Stimulated activated naive CD8-positive, alpha-beta T cell treated with anti-CD3 and anti-CD28 coated beads, Interleukin-15, amount 100 ng/mL, for 72 hours (primary cell): ENCODE measurements around the gene LYPD4.

ENCODE experiments used
- ATAC-seq: fragments of 150-1000 bp; cut with Tn5 transposase; 2 replicates; pipeline ENCODE4 v1.10.0; 2021; ENCODE audit warnings: mild to moderate bottlenecking, moderate library complexity
- DNase-seq, 2 donors: peaks; one replicate each; pipeline ENCODE4 v3.0.0; 2021 to 2022
- H3K27ac Mint-ChIP-seq, 2 donors: one replicate each; pipeline ENCODE4 v1.8.0; 2022; ENCODE audit warnings: mild to moderate bottlenecking in 2 of 2, mixed read lengths in 2 of 2, moderate library complexity in 2 of 2
- H3K27me3 Mint-ChIP-seq: one replicate; pipeline ENCODE4 v1.8.0; 2022; ENCODE audit warnings: mixed read lengths
- H3K4me1 Mint-ChIP-seq: one replicate; pipeline ENCODE4 v1.8.0; 2022; ENCODE audit warnings: mild to moderate bottlenecking, mixed read lengths
- H3K4me3 Mint-ChIP-seq, 2 donors: one replicate each; pipeline ENCODE4 v1.8.0; 2022; ENCODE audit warnings: mild to moderate bottlenecking in 2 of 2, mixed read lengths in 2 of 2, moderate library complexity in 1 of 2
- H3K9me3 Mint-ChIP-seq, 2 donors: one replicate each; pipeline ENCODE4 v1.8.0; 2022; ENCODE audit warnings: mixed read lengths in 2 of 2

Gene LYPD4

GRCh38 chr19:41863209-41863931 is 18.9 kb upstream of the LYPD4 start:
- H3K4me3 Mint-ChIP-seq: peak overlapping the region; percentile 86 to 90
- peaks cover 76% of the 10 kb centered on the region for H3K4me1 Mint-ChIP-seq
- peak overlapping the region; percentile 94 to 95 for H3K27ac Mint-ChIP-seq
- no peak for ATAC-seq
- H3K27me3 Mint-ChIP-seq: no peaks in the 10 kb centered on the region
- no peak for DNase-seq
- H3K9me3 Mint-ChIP-seq: no peaks in the 10 kb centered on the region

GRCh38 chr19:41862445-41862986 is 18.0 kb upstream of the LYPD4 start:
- no peaks in the 10 kb centered on the region for H3K27me3 Mint-ChIP-seq
- H3K4me3 Mint-ChIP-seq: peak overlapping the region; percentile 86 to 90
- no peak for ATAC-seq
- no peaks in the 10 kb centered on the region for H3K9me3 Mint-ChIP-seq
- H3K4me1 Mint-ChIP-seq: peaks cover 68% of the 10 kb centered on the region
- DNase-seq: peak in 1 of 2 donors; percentile 39
- H3K27ac Mint-ChIP-seq: peak overlapping the region; percentile 86 to 99

GRCh38 chr19:41861846-41862245 is 17.4 kb upstream of the LYPD4 start:
- no peaks in the 10 kb centered on the region for H3K9me3 Mint-ChIP-seq
- ATAC-seq: no peak
- H3K4me3 Mint-ChIP-seq: peak overlapping the region; percentile 86 to 90
- H3K27me3 Mint-ChIP-seq: no peaks in the 10 kb centered on the region
- no peak for DNase-seq
- peaks cover 61% of the 10 kb centered on the region for H3K4me1 Mint-ChIP-seq
- H3K27ac Mint-ChIP-seq: peak overlapping the region; percentile 97 to 99

GRCh38 chr19:41861116-41861768 is 16.8 kb upstream of the LYPD4 start:
- H3K27ac Mint-ChIP-seq: peak overlapping the region; percentile 97 to 99
- DNase-seq (no peak), ATAC-seq (no peak)
- H3K9me3 Mint-ChIP-seq: no peaks in the 10 kb centered on the region
- no peaks in the 10 kb centered on the region for H3K27me3 Mint-ChIP-seq
- H3K4me1 Mint-ChIP-seq: peaks cover 55% of the 10 kb centered on the region
- H3K4me3 Mint-ChIP-seq: peak overlapping the region; percentile 86 to 90

GRCh38 chr19:41860419-41861115 is 16.1 kb upstream of the LYPD4 start:
- Mint-ChIP-seq H3K27me3 (no peaks in the 10 kb centered on the region), H3K4me3 (peak overlapping the region; percentile 86 to 90), H3K9me3 (no peaks in the 10 kb centered on the region), H3K4me1 (peaks cover 48% of the 10 kb centered on the region), H3K27ac (peak overlapping the region; percentile 97 to 99)
- ATAC-seq (no peak), DNase-seq (peak in 1 of 2 donors; percentile 37)

GRCh38 chr19:41859618-41860418 is 15.3 kb upstream of the LYPD4 start, which contains the start of gene RPS19:
Gene RPS19, plus strand, starts transcription at chr19:41860255. Its CDS starts 520 bp downstream, at chr19:41860775.
- H3K4me1 Mint-ChIP-seq: peaks cover 42% of the 10 kb centered on the region
- peak within 1 kb of the TSS; percentile 99 for H3K27ac Mint-ChIP-seq
- H3K9me3 Mint-ChIP-seq: no peaks in the 10 kb centered on the region
- H3K4me3 Mint-ChIP-seq: peak within 1 kb of the TSS; percentile 86 to 90
- no peaks in the 10 kb centered on the region for H3K27me3 Mint-ChIP-seq
- peak; percentile 98 for DNase-seq
- peak; percentile 91 for ATAC-seq

- H3K4me3 Mint-ChIP-seq: peak overlapping the region; percentile 86 to 90
- peaks cover 36% of the 10 kb centered on the region for H3K4me1 Mint-ChIP-seq
- ATAC-seq (no peak), DNase-seq (no peak)
- peak overlapping the region in 1 of 2 donors; percentile 57 for H3K27ac Mint-ChIP-seq
- no peaks in the 10 kb centered on the region for H3K9me3 Mint-ChIP-seq
- no peaks in the 10 kb centered on the region for H3K27me3 Mint-ChIP-seq
These were observed 14.7 kb upstream of the LYPD4 start for GRCh38 chr19:41859213-41859617.

- Mint-ChIP-seq H3K4me3 (no peak overlapping the region), H3K27me3 (peaks cover 20% of the 10 kb centered on the region), H3K27ac (no peak overlapping the region), H3K4me1 (no peaks in the 10 kb centered on the region), H3K9me3 (no peaks in the 10 kb centered on the region)
- ATAC-seq: no peak
- DNase-seq: no peak
These were observed 9.3 kb upstream of the LYPD4 start for GRCh38 chr19:41853768-41854167.

- peaks cover 24% of the 10 kb centered on the region for H3K27me3 Mint-ChIP-seq
- DNase-seq: no peak
- H3K4me3 Mint-ChIP-seq: no peak overlapping the region
- ATAC-seq: no peak
- no peak overlapping the region for H3K27ac Mint-ChIP-seq
- H3K4me1 Mint-ChIP-seq: no peaks in the 10 kb centered on the region
- no peaks in the 10 kb centered on the region for H3K9me3 Mint-ChIP-seq
These were observed 8.9 kb upstream of the LYPD4 start for GRCh38 chr19:41853344-41853743.

- H3K4me3 Mint-ChIP-seq: no peak overlapping the region
- ATAC-seq (no peak), DNase-seq (no peak)
- H3K27ac Mint-ChIP-seq: no peak overlapping the region
- no peaks in the 10 kb centered on the region for H3K9me3 Mint-ChIP-seq
- peaks cover 24% of the 10 kb centered on the region for H3K27me3 Mint-ChIP-seq
- H3K4me1 Mint-ChIP-seq: no peaks in the 10 kb centered on the region
These were observed 7.0 kb upstream of the LYPD4 start for GRCh38 chr19:41851456-41851855.

- ATAC-seq (no peak), DNase-seq (no peak)
- H3K4me1 Mint-ChIP-seq: no peaks in the 10 kb centered on the region
- no peak overlapping the region for H3K27ac Mint-ChIP-seq
- no peak overlapping the region for H3K4me3 Mint-ChIP-seq
- H3K27me3 Mint-ChIP-seq: peaks cover 24% of the 10 kb centered on the region
- no peaks in the 10 kb centered on the region for H3K9me3 Mint-ChIP-seq
These were observed 5.9 kb upstream of the LYPD4 start for GRCh38 chr19:41850381-41850780.

- peaks cover 26% of the 10 kb centered on the region for H3K27me3 Mint-ChIP-seq
- DNase-seq: no peak
- H3K4me3 Mint-ChIP-seq: no peak overlapping the region
- no peaks in the 10 kb centered on the region for H3K4me1 Mint-ChIP-seq
- H3K27ac Mint-ChIP-seq: no peak overlapping the region
- no peaks in the 10 kb centered on the region for H3K9me3 Mint-ChIP-seq
- no peak for ATAC-seq
These were observed 4.6 kb upstream of the LYPD4 start for GRCh38 chr19:41849067-41849466.

GRCh38 chr19:41848666-41849065 is 4.2 kb upstream of the LYPD4 start:
- H3K4me1 Mint-ChIP-seq: no peaks in the 10 kb centered on the region
- H3K9me3 Mint-ChIP-seq: no peaks in the 10 kb centered on the region
- no peak overlapping the region for H3K27ac Mint-ChIP-seq
- ATAC-seq: no peak
- peaks cover 30% of the 10 kb centered on the region for H3K27me3 Mint-ChIP-seq
- DNase-seq: no peak
- H3K4me3 Mint-ChIP-seq: no peak overlapping the region

GRCh38 chr19:41847351-41848105 is 3.0 kb upstream of the LYPD4 start:
- no peaks in the 10 kb centered on the region for H3K4me1 Mint-ChIP-seq
- H3K4me3 Mint-ChIP-seq: no peak overlapping the region
- ATAC-seq (no peak), DNase-seq (no peak)
- no peaks in the 10 kb centered on the region for H3K9me3 Mint-ChIP-seq
- H3K27ac Mint-ChIP-seq: no peak overlapping the region
- H3K27me3 Mint-ChIP-seq: peaks cover 36% of the 10 kb centered on the region
